K562 (cell line): ENCODE measurements around the gene HELZ. TPM values are rescaled to one million over a fixed set of nuclear protein-coding genes. Genes with fewer than 3 reads are reported as not detected.

Experiments used
- ATAC-seq: fragments of 200-7000 bp; cut with Tn5 transposase; 3 replicates; pipeline ENCODE4 v1.9.1; 2020; ENCODE audit warnings: moderate library complexity
- BruUV-seq: library from RNA; stranded (reverse); fragments of 400-500 nt; replicated peaks from 2 replicates; lab custom pipeline; 2021; lab: Mats Ljungman, UMichigan
- CTCF ChIA-PET: fragments of 300-600 bp; formaldehyde crosslinking; extraction: SDS; loops from one replicate; lab custom pipeline; 2021; ENCODE audit warnings: low intra/inter-chr PET ratio; lab: Yijun Ruan, JAX
- POLR2A ChIA-PET: fragments of 300-600, 350-650 bp; sonication (Branson Sonifier 250); formaldehyde crosslinking; extraction: SDS; loops from one replicate; lab custom pipeline; 2021; ENCODE audit warnings: antibody characterized with exemption, inconsistent platforms; lab: Yijun Ruan, JAX
- DNase-seq, 4 experiments: peaks; one replicate each; pipeline versions ENCODE4 v3.0.0 to v3.0.0-alpha.2; 2011 to 2018; ENCODE audit warnings: low spot score in 3 of 4, mixed read lengths in 3 of 4; ENCODE audit errors: extremely low read depth in 1 of 4
- FAIRE-seq: peaks from 2 replicates; lab custom pipeline; 2011; peaks lifted over from hg19 to GRCh38; lab: Jason Lieb, UNC
- H2AFZ ChIP-seq: 2 replicates; pipeline ENCODE4 v1.6.0; 2011; ENCODE audit warnings: low read depth, low read length, control low read depth, inconsistent platforms
- H3K27ac ChIP-seq: fragments of 200-600 bp; 3 replicates; pipeline ENCODE4 v1.8.0; 2011; ENCODE audit warnings: low read depth, mild to moderate bottlenecking, control low read depth, inconsistent platforms, low read length, moderate library complexity, mixed read lengths; ENCODE audit errors: extremely low read depth
- H3K27me3 ChIP-seq, 2 experiments: fragments of 300-600 bp in 1 of 2; 2 replicates in 1 of 2; 3 replicates in 1 of 2; pipeline versions ENCODE4 v1.6.0 to v1.8.0; 2011; ENCODE audit warnings: inconsistent platforms in 2 of 2, low read length in 2 of 2, mild to moderate bottlenecking in 1 of 2, mixed read lengths in 1 of 2, moderate library complexity in 1 of 2; ENCODE audit not compliant: control insufficient read depth in 2 of 2, insufficient read depth in 2 of 2
- H3K36me3 ChIP-seq: fragments of 300-600 bp; 3 replicates; pipeline ENCODE4 v1.8.0; 2011; ENCODE audit warnings: mild to moderate bottlenecking, low read length, inconsistent platforms; ENCODE audit not compliant: control insufficient read depth, insufficient read depth
- H3K4me1 ChIP-seq, 2 experiments: fragments of 200-600 bp in 1 of 2; replicated peaks in 1 of 2; 2 replicates in 1 of 2; 3 replicates in 1 of 2; pipeline versions ENCODE4 v1.5.1 to v1.8.0; 2011; ENCODE audit warnings: inconsistent platforms in 2 of 2, low read length in 2 of 2, mild to moderate bottlenecking in 1 of 2, mixed read lengths in 1 of 2, moderate library complexity in 1 of 2; ENCODE audit not compliant: control insufficient read depth in 2 of 2, insufficient read depth in 2 of 2
- H3K4me2 ChIP-seq: 2 replicates; pipeline ENCODE4 v1.6.1; 2011; ENCODE audit warnings: low read length, control low read depth, inconsistent platforms, mixed read lengths; ENCODE audit not compliant: insufficient read depth
- H3K4me3 ChIP-seq: fragments of 200-600 bp; sonication (generic), shearing (Covaris generic); 2 replicates; pipeline ENCODE4 v1.5.1; 2016; ENCODE audit warnings: control low read depth, inconsistent platforms
- H3K79me2 ChIP-seq: fragments of 200-600 bp; 3 replicates; pipeline ENCODE4 v1.8.0; 2011; ENCODE audit warnings: low read length, inconsistent platforms; ENCODE audit not compliant: control insufficient read depth, insufficient read depth
- H3K9ac ChIP-seq, 2 experiments: 2 replicates each; pipeline versions ENCODE4 v1.6.0 to v1.6.1; 2011; ENCODE audit warnings: low read depth in 2 of 2, low read length in 2 of 2, control low read depth in 1 of 2, inconsistent platforms in 1 of 2, mild to moderate bottlenecking in 1 of 2, mixed read lengths in 1 of 2; ENCODE audit not compliant: insufficient read depth in 1 of 2
- H3K9me1 ChIP-seq: one replicate; pipeline ENCODE4 v1.6.0; 2011; ENCODE audit warnings: inconsistent platforms, mild to moderate bottlenecking, low read length, moderate library complexity; ENCODE audit not compliant: control insufficient read depth, insufficient read depth
- H3K9me3 ChIP-seq: replicated peaks from 2 replicates; pipeline ENCODE4 v1.5.1; 2011; ENCODE audit warnings: low read depth, low read length, inconsistent platforms; ENCODE audit not compliant: control insufficient read depth, insufficient read depth
- H4K20me1 ChIP-seq: replicated peaks from 2 replicates; pipeline ENCODE4 v1.6.1; 2011; ENCODE audit warnings: low read length, inconsistent platforms, mixed read lengths; ENCODE audit not compliant: control insufficient read depth, insufficient read depth
- ATF7 ChIP-seq: fragments of 450-650 bp; IDR thresholded peaks from 2 replicates; pipeline ENCODE4 v1.7.1; 2014; ENCODE audit warnings: mild to moderate bottlenecking, moderate library complexity
- BHLHE40 ChIP-seq: IDR thresholded peaks from 2 replicates; pipeline ENCODE4 v1.6.1; 2011; ENCODE audit warnings: low read length, improper control_type of control experiment
- CREM ChIP-seq: IDR thresholded peaks from 2 replicates; pipeline ENCODE4 v1.6.1; 2014; ENCODE audit warnings: antibody characterized with exemption, low read depth
- ETV1 ChIP-seq: fragments of 450-650 bp; conservative IDR thresholded peaks from 2 replicates; pipeline ENCODE4 v1.6.1; 2016; ENCODE audit warnings: missing genetic modification characterization, control low read depth, low read depth, missing compliant biosample characterization
- MNT ChIP-seq, 2 experiments: fragments of 450-650 bp; conservative IDR thresholded peaks; 2 replicates each; pipeline ENCODE4 v1.6.1; 2017; ENCODE audit warnings: mild to moderate bottlenecking in 2 of 2, moderate library complexity in 2 of 2
- PBX2 ChIP-seq, 2 experiments: IDR thresholded peaks in 1 of 2; conservative IDR thresholded peaks in 1 of 2; 2 replicates each; pipeline ENCODE4 v1.6.1; 2016; ENCODE audit warnings: low read depth in 2 of 2, mild to moderate bottlenecking in 1 of 2, missing compliant biosample characterization in 1 of 2, missing genetic modification characterization in 1 of 2, moderate library complexity in 1 of 2
- RBFOX2 ChIP-seq: fragments of 200-400 bp; formaldehyde crosslinking; IDR thresholded peaks from 2 replicates; pipeline ENCODE4 v1.6.1; 2017; ENCODE audit warnings: low read depth, mild to moderate bottlenecking, low read length, moderate library complexity
- RUNX1 ChIP-seq: sonication (generic); IDR thresholded peaks from 2 replicates; pipeline ENCODE4 v1.6.1; 2016; ENCODE audit warnings: antibody characterized with exemption, low read depth
- TOE1 ChIP-seq, 2 experiments: fragments of 450-650 bp in 1 of 2; sonication (generic) in 1 of 2; formaldehyde crosslinking in 1 of 2; IDR thresholded peaks; 2 replicates each; pipeline versions ENCODE4 v1.7.1 to v1.8.0; 2016 to 2022; ENCODE audit warnings: borderline replicate concordance in 2 of 2, mild to moderate bottlenecking in 2 of 2, antibody characterized with exemption in 1 of 2, inconsistent platforms in 1 of 2, low read depth in 1 of 2, missing genetic modification reagents in 1 of 2, moderate library complexity in 1 of 2
- ZFP1 ChIP-seq: fragments of 450-650 bp; formaldehyde crosslinking; IDR thresholded peaks from 2 replicates; pipeline ENCODE4 v1.4.0; 2020; ENCODE audit warnings: mild to moderate bottlenecking, mixed read lengths
- ZNF197 ChIP-seq: fragments of 200-800 bp; sonication (Bioruptor generic); IDR thresholded peaks from 2 replicates; pipeline ENCODE4 v1.6.1; 2016; ENCODE audit warnings: low read depth, missing genetic modification characterization, missing compliant biosample characterization
- ZNF280B ChIP-seq: fragments of 250-450 bp; sonication (Bioruptor Pico); IDR thresholded peaks from 2 replicates; pipeline ENCODE4 v1.5.1; 2021; ENCODE audit warnings: mild to moderate bottlenecking
- WGBS: fragments of 100-300 bp; shearing (Covaris generic); methylation state at CpG from one replicate; pipeline ENCODE4 v1.1.6; 2016; ENCODE audit warnings: low coverage, mixed read lengths; ENCODE audit not compliant: insufficient coverage; ENCODE audit errors: missing lambda C conversion rate; 5-methylcytosine and 5-hydroxymethylcytosine counted together
- in situ Hi-C: fragments of 300-500 bp; cut with MboI; formaldehyde crosslinking; loops from 4 replicates; pipeline ENCODE4 v1.15.0; 2018; ENCODE audit warnings: inconsistent platforms, mixed read lengths
- intact Hi-C: fragments of 100-400 bp; cut with micrococcal nuclease; formaldehyde crosslinking; loops from 2 replicates; pipeline ENCODE4 v1.14.2; 2022
- polyA plus RNA-seq, 8 experiments: library from polyadenylated mRNA; depleted of rRNA in 4 of 8; stranded (reverse) in 5 of 8; unstranded in 3 of 8; fragments of >200 nt; fragmentation: Nextera tagmentation in 2 of 8; fragmentation: Illumina TruSeq in 1 of 8; extraction: Ambion mirVana in 2 of 8; extraction: Trizol in 1 of 8; gene quantifications; 2 replicates each; pipeline versions ENCODE4 v1.2.1 to v1.2.3, GENCODE V29; 2011 to 2014; ENCODE audit warnings: inconsistent platforms in 1 of 8, missing spikeins in 1 of 8
- total RNA-seq, 7 experiments: library from RNA; depleted of rRNA in 6 of 7; stranded (reverse); fragments of >200 nt in 6 of 7; fragmentation: Illumina TruSeq in 2 of 7; extraction: Trizol in 2 of 7; gene quantifications; 2 replicates each; pipeline versions ENCODE4 v1.2.1 to v1.2.3, GENCODE V29; 2011 to 2021; ENCODE audit warnings: low replicate concordance in 1 of 7
- TF ChIP-seq, protein P1 (sequence below): sonication (generic); formaldehyde crosslinking; IDR thresholded peaks from 2 replicates; pipeline ENCODE4 v1.8.1; 2023; ENCODE audit warnings: mild to moderate bottlenecking, missing genetic modification reagents

HELZ gene
- total and polyA plus RNA-seq, 9 of the 15 experiments (the other 6 are each of a cell fraction or from before 2014, with no cell fraction given) = 5.2 to 39.8 (median 17.3) TPM

GRCh38 chr17:67050471-67051154 is 194.4 kb downstream of the HELZ start:
- intact Hi-C loops = no loop called here
- no peaks in the 10 kb centered on the region; the same call in 2 of the 3 replicates for H3K36me3 ChIP-seq
- WGBS = 0% methylated on average over 6 of the region's 6 CpGs
- no peak for DNase-seq
- H3K9ac ChIP-seq = no peak overlapping the region
- no peak for FAIRE-seq
- in situ Hi-C loops = no loop called here
- no peak overlapping the region for H2AFZ ChIP-seq
- ATAC-seq = no peak
- H3K27ac ChIP-seq = no peak overlapping the region
- H3K4me1 ChIP-seq = no peaks in the 10 kb centered on the region
- no peaks in the 10 kb centered on the region for H3K79me2 ChIP-seq
- H3K4me2 ChIP-seq = no peak overlapping the region
- peaks cover 18 to 44% of the 10 kb centered on the region in 2 experiments for H3K27me3 ChIP-seq
- H3K9me1 ChIP-seq = no peaks in the 10 kb centered on the region
- no TSS peak for BruUV-seq
- no peaks in the 10 kb centered on the region; the same call in 1 of the 2 replicates for H3K9me3 ChIP-seq
- CTCF ChIA-PET = no interaction called here
- POLR2A ChIA-PET = interaction anchor here (0.8 kb wide), 1 partner anchor 18 kb away, joined by 3 read pairs; no protein-coding TSS in a partner anchor
- no peak overlapping the region for H3K4me3 ChIP-seq
- H4K20me1 ChIP-seq = no peaks in the 10 kb centered on the region
- TF ChIP-seq RBFOX2 = no peak
- no peak for TF ChIP-seq TOE1 (IDR thresholded peaks at IDR 0.05; ENCODE audit: borderline replicate concordance)
- no peak for TF ChIP-seq TOE1 (CRISPR knock-in tag; IDR thresholded peaks at IDR 0.05; ENCODE audit: borderline replicate concordance, low read depth)
- TF ChIP-seq ETV1 (tag) = no peak
- TF ChIP-seq, protein P1, sequence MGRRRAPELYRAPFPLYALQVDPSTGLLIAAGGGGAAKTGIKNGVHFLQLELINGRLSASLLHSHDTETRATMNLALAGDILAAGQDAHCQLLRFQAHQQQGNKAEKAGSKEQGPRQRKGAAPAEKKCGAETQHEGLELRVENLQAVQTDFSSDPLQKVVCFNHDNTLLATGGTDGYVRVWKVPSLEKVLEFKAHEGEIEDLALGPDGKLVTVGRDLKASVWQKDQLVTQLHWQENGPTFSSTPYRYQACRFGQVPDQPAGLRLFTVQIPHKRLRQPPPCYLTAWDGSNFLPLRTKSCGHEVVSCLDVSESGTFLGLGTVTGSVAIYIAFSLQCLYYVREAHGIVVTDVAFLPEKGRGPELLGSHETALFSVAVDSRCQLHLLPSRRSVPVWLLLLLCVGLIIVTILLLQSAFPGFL (CRISPR knock-in tag) = no peak
- no peak for TF ChIP-seq MNT (conservative IDR thresholded peaks at IDR 0.05)
- TF ChIP-seq ZNF280B (CRISPR knock-in tag) = no peak
- no peak for TF ChIP-seq BHLHE40
- TF ChIP-seq ATF7 = no peak
- TF ChIP-seq CREM = no peak
- no peak for TF ChIP-seq ZNF197 (CRISPR knock-in tag)
- TF ChIP-seq ZFP1 (CRISPR knock-in tag) = no peak
- no peak for TF ChIP-seq RUNX1
- no peak for TF ChIP-seq PBX2 (CRISPR knock-in tag; IDR thresholded peaks at IDR 0.05; ENCODE audit: low read depth)
- TF ChIP-seq PBX2 (tag; conservative IDR thresholded peaks at IDR 0.05; ENCODE audit: low read depth) = no peak
